Body of pancreas (tissue), 4 donors: ENCODE measurements around the gene ZNF628. TPM values are rescaled to one million over a fixed set of nuclear protein-coding genes. Genes with fewer than 3 reads are reported as not detected.

ENCODE experiments used
- ATAC-seq: fragments of 150-250 bp; one replicate; pipeline ENCODE4 v1.9.1; 2016
- DNase-seq, 4 donors: peaks; one replicate each; pipeline ENCODE4 v3.0.0-alpha.2; 2019
- H3K27ac ChIP-seq, 4 donors: fragments of 200-600 bp; sonication (generic); 1 replicate in 3 of 4; 2 replicates in 1 of 4; pipeline versions ENCODE4 v1.5.1 to v1.6.1; 2016 to 2019; ENCODE audit warnings: mild to moderate bottlenecking in 1 of 4, mixed read lengths in 1 of 4, moderate library complexity in 1 of 4
- H3K27me3 ChIP-seq, 2 donors: fragments of 200-600 bp; sonication (generic); one replicate each; pipeline ENCODE4 v1.6.0; 2016; ENCODE audit warnings: mild to moderate bottlenecking in 1 of 2
- H3K36me3 ChIP-seq, 2 donors: fragments of 200-600 bp; sonication (generic); replicated peaks in 1 of 2; 2 replicates each; pipeline ENCODE4 v1.5.1; 2016; ENCODE audit warnings: low read depth in 2 of 2; ENCODE audit not compliant: insufficient read depth in 1 of 2
- H3K4me1 ChIP-seq: fragments of 200-600 bp; sonication (generic); one replicate; pipeline ENCODE4 v1.6.0; 2016
- H3K4me3 ChIP-seq, 2 donors: fragments of 200-600 bp; sonication (generic); 1 replicate in 1 of 2; 2 replicates in 1 of 2; pipeline ENCODE4 v1.5.1; 2016 to 2019
- H3K9me3 ChIP-seq, 3 donors: fragments of 200-600 bp; sonication (generic); 1 replicate in 2 of 3; 2 replicates in 1 of 3; pipeline ENCODE4 v1.5.1; 2016
- POLR2A ChIP-seq, 3 donors: fragments of 450-650 bp; IDR thresholded peaks; one replicate each; pipeline ENCODE4 v1.6.1; 2016; ENCODE audit warnings: antibody characterized with exemption in 3 of 3, mild to moderate bottlenecking in 2 of 3
- WGBS, 2 donors: methylation state at CpG; one replicate each; pipeline ENCODE4 v1.1.5; 2017; 5-methylcytosine and 5-hydroxymethylcytosine counted together
- intact Hi-C: fragments of 100-400 bp; cut with DNase I; formaldehyde crosslinking; loops from one replicate; pipeline ENCODE4 v1.15.1; 2023
- total RNA-seq, 2 donors: library from RNA; depleted of rRNA; stranded (reverse); fragments of >200 nt; gene quantifications; one replicate each; pipeline ENCODE4 v1.1.0, GENCODE V29; 2016
- TF ChIP-seq, protein P1 (sequence below), 7 experiments: fragments of 450-650 bp in 4 of 7; fragments of 200-600 bp in 3 of 7; sonication (generic) in 3 of 7; IDR thresholded peaks; one replicate each; pipeline ENCODE4 v1.5.1; 2016 to 2019; ENCODE audit warnings: antibody characterized with exemption in 7 of 7

Gene ZNF628
- total RNA-seq, 2 donors from 2014 or later = 3.4 to 8.2 TPM

DNA sequence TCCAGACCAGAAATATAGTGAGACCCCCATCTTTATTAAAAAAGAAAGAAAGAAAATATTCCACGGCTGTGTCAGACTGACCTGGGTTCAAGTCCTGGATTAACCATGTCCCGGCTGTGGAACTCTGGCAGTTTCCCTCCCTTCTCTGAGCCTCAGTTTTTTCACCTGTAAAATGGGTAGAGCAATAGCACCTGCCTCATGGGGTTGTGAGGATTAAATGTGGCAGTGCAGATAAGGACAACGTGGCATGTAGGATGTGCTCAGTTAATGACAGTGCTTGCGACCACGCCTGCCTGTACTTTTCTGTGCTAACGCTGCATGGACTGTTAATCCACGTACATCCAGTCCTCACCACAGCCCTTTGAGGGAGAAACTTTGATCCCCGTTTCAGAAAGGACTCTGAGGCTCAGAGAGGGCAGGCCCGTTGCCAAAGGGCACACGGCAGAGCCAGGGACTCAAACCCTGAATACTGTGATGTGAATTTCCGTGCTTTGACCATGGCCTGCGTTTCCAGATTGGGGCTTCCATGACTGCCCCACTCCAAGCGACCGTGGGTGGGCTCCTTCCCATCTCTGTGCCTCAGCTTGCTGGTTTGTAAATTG, 44.4 kb downstream of the ZNF628 start:
- H3K4me3 ChIP-seq = no peak overlapping the region
- no peak overlapping the region for H3K27ac ChIP-seq
- ATAC-seq (no peak), DNase-seq (no peak)
- H3K36me3 ChIP-seq = no peaks in the 10 kb centered on the region
- no peaks in the 10 kb centered on the region for H3K27me3 ChIP-seq
- H3K9me3 ChIP-seq = no peaks in the 10 kb centered on the region
- TF ChIP-seq, protein P1, sequence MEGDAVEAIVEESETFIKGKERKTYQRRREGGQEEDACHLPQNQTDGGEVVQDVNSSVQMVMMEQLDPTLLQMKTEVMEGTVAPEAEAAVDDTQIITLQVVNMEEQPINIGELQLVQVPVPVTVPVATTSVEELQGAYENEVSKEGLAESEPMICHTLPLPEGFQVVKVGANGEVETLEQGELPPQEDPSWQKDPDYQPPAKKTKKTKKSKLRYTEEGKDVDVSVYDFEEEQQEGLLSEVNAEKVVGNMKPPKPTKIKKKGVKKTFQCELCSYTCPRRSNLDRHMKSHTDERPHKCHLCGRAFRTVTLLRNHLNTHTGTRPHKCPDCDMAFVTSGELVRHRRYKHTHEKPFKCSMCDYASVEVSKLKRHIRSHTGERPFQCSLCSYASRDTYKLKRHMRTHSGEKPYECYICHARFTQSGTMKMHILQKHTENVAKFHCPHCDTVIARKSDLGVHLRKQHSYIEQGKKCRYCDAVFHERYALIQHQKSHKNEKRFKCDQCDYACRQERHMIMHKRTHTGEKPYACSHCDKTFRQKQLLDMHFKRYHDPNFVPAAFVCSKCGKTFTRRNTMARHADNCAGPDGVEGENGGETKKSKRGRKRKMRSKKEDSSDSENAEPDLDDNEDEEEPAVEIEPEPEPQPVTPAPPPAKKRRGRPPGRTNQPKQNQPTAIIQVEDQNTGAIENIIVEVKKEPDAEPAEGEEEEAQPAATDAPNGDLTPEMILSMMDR (IDR thresholded peaks at IDR 0.05) = no peak
- TF ChIP-seq POLR2A (IDR thresholded peaks at IDR 0.05) = no peak
- intact Hi-C loops = no loop called here
- peaks cover 5% of the 10 kb centered on the region for H3K4me1 ChIP-seq
- 56 to 63% methylated on average over 13 to 14 of the region's 14 CpGs for WGBS, 2 donors

GRCh38 chr19:55525289-55526101, 49.1 kb downstream of the ZNF628 start:
- intact Hi-C loops = no loop called here
- H3K4me3 ChIP-seq = no peak overlapping the region
- H3K4me1 ChIP-seq = peaks cover 10% of the 10 kb centered on the region
- 38 to 42% methylated on average over 17 to 22 of the region's 29 CpGs for WGBS, 2 donors
- DNase-seq (no peak), ATAC-seq (no peak)
- no peaks in the 10 kb centered on the region for H3K36me3 ChIP-seq
- H3K9me3 ChIP-seq = no peaks in the 10 kb centered on the region
- no peak overlapping the region for H3K27ac ChIP-seq
- H3K27me3 ChIP-seq = no peaks in the 10 kb centered on the region
- no peak for TF ChIP-seq POLR2A (IDR thresholded peaks at IDR 0.05)
- TF ChIP-seq, protein P1 (IDR thresholded peaks at IDR 0.05) = no peak

DNA sequence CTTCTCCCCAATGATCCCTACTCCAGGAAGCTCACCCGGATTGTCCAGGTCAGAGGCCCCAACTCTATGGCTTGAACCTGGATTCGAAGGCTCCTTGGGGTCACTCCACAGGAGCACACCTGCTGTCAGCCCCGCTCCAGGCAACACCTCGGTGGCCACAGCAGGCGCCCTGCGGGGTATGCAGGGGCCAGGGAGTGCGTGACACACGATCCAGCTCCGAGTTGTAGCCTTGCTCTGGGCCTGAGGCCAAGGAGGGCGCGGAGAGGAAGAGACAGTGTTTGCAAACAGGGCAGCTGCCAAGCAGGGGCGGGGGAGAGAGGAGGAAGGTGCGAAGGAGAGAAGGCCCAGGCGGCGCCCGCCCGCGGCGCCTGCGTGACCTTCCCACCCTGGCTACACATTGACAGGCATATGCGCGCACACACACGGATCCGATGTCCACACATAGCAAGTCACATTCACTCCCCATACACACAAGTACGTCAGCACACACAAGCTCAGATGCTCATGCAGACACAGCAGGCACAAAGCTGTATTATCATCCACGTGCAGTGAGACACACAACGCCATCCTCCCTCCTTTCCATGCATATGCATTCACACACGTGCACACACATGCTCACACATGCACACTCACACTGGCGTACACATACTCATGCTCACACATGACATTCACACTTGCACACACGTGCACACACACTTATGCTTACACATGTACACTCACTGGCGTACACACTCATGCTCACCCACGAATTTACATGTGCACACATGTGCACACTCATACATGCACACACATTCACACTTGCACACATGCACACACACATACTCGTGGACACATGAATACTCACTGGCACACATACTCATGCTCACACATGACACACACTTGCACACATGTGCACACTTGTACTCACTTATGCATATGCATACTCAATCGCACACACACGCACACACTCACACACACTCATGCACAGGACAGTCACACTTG, 50.1 kb downstream of the ZNF628 start:
- Histone ChIP-seq H3K4me3 (no peak overlapping the region), H3K27me3 (no peaks in the 10 kb centered on the region), H3K36me3 (no peaks in the 10 kb centered on the region), H3K9me3 (no peaks in the 10 kb centered on the region), H3K4me1 (peaks cover 10% of the 10 kb centered on the region), H3K27ac (peak overlapping the region in 2 of 4 donors; percentile 38 to 57)
- DNase-seq (peak; percentile 53 to 79 (median 76)), ATAC-seq (peak; percentile 67)
- no peak for TF ChIP-seq POLR2A (IDR thresholded peaks at IDR 0.05)
- TF ChIP-seq, protein P1 (IDR thresholded peaks at IDR 0.05) = no peak
- intact Hi-C loops = no loop called here
- WGBS, 2 donors = 22 to 52% methylated on average over 13 to 35 of the region's 35 CpGs

DNA sequence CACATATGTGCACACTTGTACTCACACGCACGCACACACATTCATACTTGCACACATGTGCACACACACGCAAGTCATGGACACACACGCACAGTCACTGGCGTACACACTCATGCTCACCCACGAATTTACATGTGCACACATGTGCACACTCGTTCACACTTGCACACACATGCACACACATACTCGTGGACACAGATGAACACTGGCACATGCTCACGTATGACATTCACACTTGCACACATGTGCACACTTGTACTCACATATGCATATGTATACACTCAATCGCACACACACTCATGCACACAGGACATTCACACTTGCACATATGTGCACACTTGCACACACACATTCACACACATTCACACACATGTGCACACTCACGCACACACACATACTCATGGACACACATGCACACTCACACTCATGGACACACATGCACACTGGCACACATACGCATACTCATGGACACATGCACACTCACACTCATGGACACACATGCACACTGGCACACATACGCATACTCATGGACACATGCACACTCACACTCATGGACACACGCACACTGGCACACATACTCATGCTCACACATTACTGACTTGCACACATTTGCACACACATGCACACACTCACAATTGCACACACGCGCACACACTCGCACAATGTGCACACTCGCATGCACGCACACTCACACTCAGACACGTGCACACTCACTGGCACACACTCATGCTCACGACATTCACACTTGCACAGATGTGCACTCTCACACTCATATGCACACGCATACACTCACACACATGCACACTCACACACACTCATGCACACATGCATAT, 51.0 kb downstream of the ZNF628 start:
- no peak overlapping the region for H3K27ac ChIP-seq
- intact Hi-C loops = no loop called here
- WGBS, 2 donors = 66 to 69% methylated on average over 21 to 22 of the region's 22 CpGs
- H3K27me3 ChIP-seq = no peaks in the 10 kb centered on the region
- ATAC-seq = no peak
- H3K9me3 ChIP-seq = no peaks in the 10 kb centered on the region
- no peak overlapping the region for H3K4me3 ChIP-seq
- DNase-seq = no peak
- TF ChIP-seq, protein P1 (IDR thresholded peaks at IDR 0.05) = no peak
- TF ChIP-seq POLR2A (IDR thresholded peaks at IDR 0.05) = no peak
- H3K4me1 ChIP-seq = peaks cover 10% of the 10 kb centered on the region
- no peaks in the 10 kb centered on the region for H3K36me3 ChIP-seq
